ENCODE measurements around the gene TRIM26. TPM values are rescaled to one million over a fixed set of nuclear protein-coding genes. Genes with fewer than 3 reads are reported as not detected.

TRIM26 gene
- total and polyA plus RNA-seq, 2 of the 13 experiments (the other 11 are each of a cell fraction or from before 2014, with no cell fraction given): 27.1 to 38.7 TPM

DNA sequence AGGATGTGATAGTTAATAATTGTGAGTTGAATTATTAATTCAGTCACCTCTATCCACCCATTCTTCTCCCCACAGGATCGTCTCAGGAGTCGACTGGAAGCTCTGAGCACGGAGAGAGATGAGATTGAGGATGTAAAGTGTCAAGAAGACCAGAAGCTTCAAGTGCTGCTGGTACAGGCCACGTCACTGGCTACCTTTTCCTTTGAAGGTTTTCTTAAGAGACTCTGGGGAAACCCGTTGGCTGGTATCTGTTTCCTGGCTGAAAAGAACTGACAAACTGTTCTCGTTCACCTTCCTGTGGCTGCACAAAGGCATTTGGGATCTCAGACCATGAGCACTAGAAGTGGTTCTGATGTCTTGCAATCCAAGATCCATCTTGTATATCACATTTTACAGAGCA is 46.1 kb downstream of the TRIM26 start:
- TF ChIP-seq ZNF792 (CRISPR knock-in tag; IDR thresholded peaks at IDR 0.05) (no peak), PCBP2 (optimal IDR thresholded peaks at IDR 0.05; ENCODE audit: low read depth, low read length, poor library complexity, severe bottlenecking) (no peak), ZFP37 (CRISPR knock-in tag; IDR thresholded peaks at IDR 0.05; ENCODE audit: borderline replicate concordance) (no peak), TRIM24 (CRISPR knock-in tag; IDR thresholded peaks at IDR 0.05) (no peak), ISL2 (CRISPR knock-in tag; IDR thresholded peaks at IDR 0.05) (no peak), TGIF2 (CRISPR knock-in tag; IDR thresholded peaks at IDR 0.05) (no peak), NFYC (CRISPR knock-in tag; IDR thresholded peaks at IDR 0.05) (no peak), ZNF558 (CRISPR knock-in tag; IDR thresholded peaks at IDR 0.05; ENCODE audit: borderline replicate concordance) (no peak), RNF219 (CRISPR knock-in tag; IDR thresholded peaks at IDR 0.05) (no peak), KDM2A (CRISPR knock-in tag; IDR thresholded peaks at IDR 0.05; ENCODE audit: borderline replicate concordance, low read depth) (no peak), RBM22 (optimal IDR thresholded peaks at IDR 0.05; ENCODE audit: low read length) (no peak)
- TF ChIP-seq, protein P1, sequence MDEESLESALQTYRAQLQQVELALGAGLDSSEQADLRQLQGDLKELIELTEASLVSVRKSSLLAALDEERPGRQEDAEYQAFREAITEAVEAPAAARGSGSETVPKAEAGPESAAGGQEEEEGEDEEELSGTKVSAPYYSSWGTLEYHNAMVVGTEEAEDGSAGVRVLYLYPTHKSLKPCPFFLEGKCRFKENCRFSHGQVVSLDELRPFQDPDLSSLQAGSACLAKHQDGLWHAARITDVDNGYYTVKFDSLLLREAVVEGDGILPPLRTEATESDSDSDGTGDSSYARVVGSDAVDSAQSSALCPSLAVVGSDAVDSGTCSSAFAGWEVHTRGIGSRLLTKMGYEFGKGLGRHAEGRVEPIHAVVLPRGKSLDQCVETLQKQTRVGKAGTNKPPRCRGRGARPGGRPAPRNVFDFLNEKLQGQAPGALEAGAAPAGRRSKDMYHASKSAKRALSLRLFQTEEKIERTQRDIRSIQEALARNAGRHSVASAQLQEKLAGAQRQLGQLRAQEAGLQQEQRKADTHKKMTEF (CRISPR knock-in tag; IDR thresholded peaks at IDR 0.05): no peak
- TF ChIP-seq, protein P2, sequence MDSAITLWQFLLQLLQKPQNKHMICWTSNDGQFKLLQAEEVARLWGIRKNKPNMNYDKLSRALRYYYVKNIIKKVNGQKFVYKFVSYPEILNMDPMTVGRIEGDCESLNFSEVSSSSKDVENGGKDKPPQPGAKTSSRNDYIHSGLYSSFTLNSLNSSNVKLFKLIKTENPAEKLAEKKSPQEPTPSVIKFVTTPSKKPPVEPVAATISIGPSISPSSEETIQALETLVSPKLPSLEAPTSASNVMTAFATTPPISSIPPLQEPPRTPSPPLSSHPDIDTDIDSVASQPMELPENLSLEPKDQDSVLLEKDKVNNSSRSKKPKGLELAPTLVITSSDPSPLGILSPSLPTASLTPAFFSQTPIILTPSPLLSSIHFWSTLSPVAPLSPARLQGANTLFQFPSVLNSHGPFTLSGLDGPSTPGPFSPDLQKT (CRISPR knock-in tag; IDR thresholded peaks at IDR 0.05; ENCODE audit: borderline replicate concordance): no peak
- TF ChIP-seq, protein P3, sequence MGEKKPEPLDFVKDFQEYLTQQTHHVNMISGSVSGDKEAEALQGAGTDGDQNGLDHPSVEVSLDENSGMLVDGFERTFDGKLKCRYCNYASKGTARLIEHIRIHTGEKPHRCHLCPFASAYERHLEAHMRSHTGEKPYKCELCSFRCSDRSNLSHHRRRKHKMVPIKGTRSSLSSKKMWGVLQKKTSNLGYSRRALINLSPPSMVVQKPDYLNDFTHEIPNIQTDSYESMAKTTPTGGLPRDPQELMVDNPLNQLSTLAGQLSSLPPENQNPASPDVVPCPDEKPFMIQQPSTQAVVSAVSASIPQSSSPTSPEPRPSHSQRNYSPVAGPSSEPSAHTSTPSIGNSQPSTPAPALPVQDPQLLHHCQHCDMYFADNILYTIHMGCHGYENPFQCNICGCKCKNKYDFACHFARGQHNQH (CRISPR knock-in tag; IDR thresholded peaks at IDR 0.05): no peak
- no peak overlapping the region for H2AFZ ChIP-seq (ENCODE audit: low read length)
- ChIA-PET POLR2A (interaction anchor here (1.4 kb wide), 1 partner anchor 65 kb away, joined by 3 read pairs; no protein-coding TSS in a partner anchor), CTCF (ENCODE audit: low intra/inter-chr PET ratio, low total read pairs) (no interaction called here)
- FAIRE-seq: no peak
- peaks cover 0 to 3% of the 10 kb centered on the region in 2 experiments; a peak in 1 of 5 replicates for H3K27me3 ChIP-seq (ENCODE audit: control insufficient read depth in 1 of 2, insufficient read depth in 2 of 2, low read length in 2 of 2)
- no peak for DNase-seq (ENCODE audit: low spot score)
- no peak overlapping the region for H3K4me2 ChIP-seq (ENCODE audit: low read depth, low read length)
- no peak overlapping the region for H3K9ac ChIP-seq (ENCODE audit: insufficient read depth, low read depth, low read length)
- no TSS peak for BruUV-seq (replicated peaks)
- peaks cover 19 to 51% of the 10 kb centered on the region in 2 experiments for H3K36me3 ChIP-seq (replicated peaks in 1 of 2; ENCODE audit: control insufficient read depth in 1 of 2, insufficient read depth in 2 of 2, low read length in 2 of 2)
- H3K79me2 ChIP-seq (ENCODE audit: insufficient read depth, low read length): peaks cover 38% of the 10 kb centered on the region
- no peaks in the 10 kb centered on the region; the same call in 1 of the 2 replicates for H4K20me1 ChIP-seq (ENCODE audit: insufficient read depth, low read length)
- in situ Hi-C loops (cut with HindIII; ENCODE audit: extremely low pct_ligation_motif_present, low pct_unique_long_range_greater_than_20kb) (no loop called here), intact Hi-C loops (cut with micrococcal nuclease; ENCODE audit: unreplicated experiment) (no loop called here)
- peaks cover 41% of the 10 kb centered on the region for H3K4me1 ChIP-seq (ENCODE audit: insufficient read depth, low read length)
- 91% methylated on average over 6 of the region's 6 CpGs for WGBS (ENCODE audit: low lambda C conversion rate)
- no peak overlapping the region for H3K27ac ChIP-seq (ENCODE audit: extremely low read length, insufficient read depth, low read length)
- no peak for ATAC-seq
- H3K9me3 ChIP-seq (ENCODE audit: low read length): no peaks in the 10 kb centered on the region
- H3K4me3 ChIP-seq (replicated peaks in 1 of 3; ENCODE audit: insufficient read depth in 1 of 3, low read depth in 2 of 3, low read length in 3 of 3): no peak overlapping the region
